ENCODE measurements around the gene PRR29.

GRCh38 chr17:64024215-64024654 lies 26.1 kb downstream of the PRR29 start:
- TF ChIP-seq CTCF (IDR thresholded peaks at IDR 0.05) (no peak), POLR2A (IDR thresholded peaks at IDR 0.05) (no peak)
